ENCODE measurements around the gene SDF4. TPM values are rescaled to one million over a fixed set of nuclear protein-coding genes. Genes with fewer than 3 reads are reported as not detected.

The SDF4 gene
- total and polyA plus RNA-seq, 10 donors, result 39.1 to 145 (median 88.5) TPM

- Histone ChIP-seq H3K27ac (no peak overlapping the region), H3K27me3 (replicated peaks in 1 of 7) (peaks cover 0 to 69% (median 32%) of the 10 kb centered on the region in 7 donors), H3K36me3 (peaks cover 0 to 26% (median 11%) of the 10 kb centered on the region in 6 donors), H3K4me1 (peaks cover 0 to 39% (median 26%) of the 10 kb centered on the region in 6 donors), H3K4me3 (no peak overlapping the region), H3K9me3 (no peaks in the 10 kb centered on the region)
- DNase-seq, result no peak
- no peak for TF ChIP-seq POLR2A (IDR thresholded peaks at IDR 0.05)
- TF ChIP-seq, protein P1, sequence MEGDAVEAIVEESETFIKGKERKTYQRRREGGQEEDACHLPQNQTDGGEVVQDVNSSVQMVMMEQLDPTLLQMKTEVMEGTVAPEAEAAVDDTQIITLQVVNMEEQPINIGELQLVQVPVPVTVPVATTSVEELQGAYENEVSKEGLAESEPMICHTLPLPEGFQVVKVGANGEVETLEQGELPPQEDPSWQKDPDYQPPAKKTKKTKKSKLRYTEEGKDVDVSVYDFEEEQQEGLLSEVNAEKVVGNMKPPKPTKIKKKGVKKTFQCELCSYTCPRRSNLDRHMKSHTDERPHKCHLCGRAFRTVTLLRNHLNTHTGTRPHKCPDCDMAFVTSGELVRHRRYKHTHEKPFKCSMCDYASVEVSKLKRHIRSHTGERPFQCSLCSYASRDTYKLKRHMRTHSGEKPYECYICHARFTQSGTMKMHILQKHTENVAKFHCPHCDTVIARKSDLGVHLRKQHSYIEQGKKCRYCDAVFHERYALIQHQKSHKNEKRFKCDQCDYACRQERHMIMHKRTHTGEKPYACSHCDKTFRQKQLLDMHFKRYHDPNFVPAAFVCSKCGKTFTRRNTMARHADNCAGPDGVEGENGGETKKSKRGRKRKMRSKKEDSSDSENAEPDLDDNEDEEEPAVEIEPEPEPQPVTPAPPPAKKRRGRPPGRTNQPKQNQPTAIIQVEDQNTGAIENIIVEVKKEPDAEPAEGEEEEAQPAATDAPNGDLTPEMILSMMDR (IDR thresholded peaks at IDR 0.05 in 8 of 11, conservative IDR thresholded peaks at IDR 0.05 in 3 of 11), result no peak
- TF ChIP-seq POLR2AphosphoS5 (IDR thresholded peaks at IDR 0.05), result peak in 1 of 3 donors; percentile 16
- intact Hi-C loops (cut with DNase I; ENCODE audit: low total_unique reads), result no loop called here
- 54 to 59% (median 55%) methylated on average over 32 to 48 of the region's 48 CpGs for WGBS, 5 donors
Observed at GRCh38 chr1:1237874-1238701, 6.3 kb upstream of the SDF4 start.

DNA sequence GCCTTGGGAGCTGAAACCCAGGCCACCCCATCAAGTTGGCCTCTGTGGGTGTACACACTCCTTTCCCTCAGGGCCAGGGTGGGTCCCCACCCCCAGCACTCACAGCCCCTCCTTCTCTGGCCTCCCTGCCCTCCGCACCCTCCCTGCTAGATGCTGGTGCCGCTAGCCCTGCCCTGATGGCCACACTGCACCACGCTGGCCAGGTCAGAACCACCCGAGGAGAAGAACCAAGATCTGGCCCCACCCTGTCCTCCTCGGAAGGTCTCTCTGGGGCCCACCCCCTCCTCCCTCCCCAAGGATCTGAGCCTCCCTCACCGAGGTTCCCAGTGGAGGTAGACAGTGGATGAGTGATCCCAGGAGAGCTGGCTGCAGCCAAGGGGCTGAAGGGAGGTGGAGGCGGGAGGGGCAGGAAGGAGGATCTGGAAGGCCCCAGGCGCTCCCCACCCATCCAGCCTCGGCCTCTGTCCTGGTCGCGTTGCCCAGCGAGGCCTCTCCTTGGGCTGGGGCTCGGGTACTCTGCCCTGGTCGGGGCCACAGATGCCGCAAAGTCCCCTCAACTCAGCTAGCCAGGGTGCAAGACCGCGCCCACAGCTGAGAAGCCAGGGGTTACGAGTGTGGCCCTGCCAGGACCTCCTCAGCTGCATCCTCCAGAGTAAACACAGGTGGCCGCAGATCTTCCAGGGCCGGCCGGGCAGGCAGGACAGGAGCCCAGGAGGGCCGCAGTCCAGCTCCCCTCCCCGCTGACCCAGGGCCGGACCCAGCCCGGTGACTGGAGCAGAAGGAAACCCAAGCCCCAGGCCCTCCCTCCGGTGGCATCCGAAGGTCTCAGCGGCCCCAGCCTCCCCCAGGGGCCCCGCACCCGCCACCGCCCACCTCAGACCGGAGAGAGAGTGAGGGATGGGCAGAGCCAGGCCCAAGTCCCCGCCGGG, 5.4 kb upstream of the SDF4 start:
- H3K4me3 ChIP-seq, result no peak overlapping the region
- intact Hi-C loops (cut with DNase I; ENCODE audit: low total_unique reads), result no loop called here
- H3K36me3 ChIP-seq, result peaks cover 0 to 27% (median 11%) of the 10 kb centered on the region in 6 donors
- WGBS, 5 donors, result 47 to 52% (median 48%) methylated on average over 20 to 34 of the region's 34 CpGs
- TF ChIP-seq POLR2AphosphoS5 (IDR thresholded peaks at IDR 0.05), result peak in 1 of 3 donors; percentile 30
- TF ChIP-seq, protein P1 (IDR thresholded peaks at IDR 0.05 in 8 of 11, conservative IDR thresholded peaks at IDR 0.05 in 3 of 11), result no peak
- H3K27ac ChIP-seq, result no peak overlapping the region
- DNase-seq, result no peak
- peaks cover 0 to 46% (median 32%) of the 10 kb centered on the region in 6 donors for H3K4me1 ChIP-seq
- no peaks in the 10 kb centered on the region for H3K9me3 ChIP-seq
- H3K27me3 ChIP-seq (replicated peaks in 1 of 7), result peaks cover 0 to 60% (median 32%) of the 10 kb centered on the region in 7 donors

DNA sequence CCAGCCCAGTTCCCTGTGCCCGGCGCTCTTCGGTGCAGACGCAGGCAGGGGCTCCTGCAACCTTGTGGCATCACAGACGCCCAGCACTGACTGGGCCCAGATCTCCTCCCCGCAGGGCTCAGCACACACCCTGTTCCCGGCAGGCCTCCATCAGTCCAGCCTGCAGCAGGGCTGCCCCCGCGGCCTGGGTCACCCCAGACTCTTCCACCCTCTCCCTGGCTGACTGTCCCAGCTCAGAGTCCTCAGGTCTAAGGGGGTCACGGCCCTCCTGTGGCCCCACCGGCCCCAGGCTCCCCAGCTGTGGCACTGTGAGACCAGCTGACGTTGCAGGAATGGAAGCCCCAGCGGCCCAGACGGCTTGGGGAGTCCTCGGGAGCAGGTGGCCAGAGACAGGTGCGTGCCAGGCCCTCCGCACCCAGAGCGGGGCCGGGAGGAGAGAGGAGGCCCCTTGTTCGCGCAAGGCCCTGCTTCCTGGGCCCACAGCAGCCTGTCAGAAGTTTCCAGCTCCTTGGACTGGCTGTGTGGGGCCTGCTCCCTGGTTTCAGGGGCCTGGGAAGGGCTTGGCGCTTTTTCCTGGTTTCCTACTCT, 4.5 kb upstream of the SDF4 start:
- Histone ChIP-seq H3K27ac (no peak overlapping the region), H3K4me3 (no peak overlapping the region), H3K4me1 (peaks cover 0 to 49% (median 33%) of the 10 kb centered on the region in 6 donors), H3K27me3 (replicated peaks in 1 of 7) (peaks cover 0 to 51% (median 32%) of the 10 kb centered on the region in 7 donors), H3K9me3 (no peaks in the 10 kb centered on the region), H3K36me3 (peaks cover 0 to 27% (median 11%) of the 10 kb centered on the region in 6 donors)
- DNase-seq, result no peak
- WGBS, 5 donors, result 80 to 85% (median 84%) methylated on average over 12 to 22 of the region's 22 CpGs
- intact Hi-C loops (cut with DNase I; ENCODE audit: low total_unique reads), result no loop called here
- TF ChIP-seq POLR2A (IDR thresholded peaks at IDR 0.05), result no peak
- TF ChIP-seq POLR2AphosphoS5 (IDR thresholded peaks at IDR 0.05), result peak in 2 of 3 donors; percentile 15 to 25
- TF ChIP-seq, protein P1 (IDR thresholded peaks at IDR 0.05 in 8 of 11, conservative IDR thresholded peaks at IDR 0.05 in 3 of 11), result no peak
